ENCODE measurements around the gene CEACAM3. TPM values are rescaled to one million over a fixed set of nuclear protein-coding genes. Genes with fewer than 3 reads are reported as not detected.

CEACAM3 gene
- polyA plus RNA-seq, 2 of the 4 experiments (the other 2 are of a cell fraction) = not detected

- ChIA-PET CTCF (interaction anchor here (0.9 to 18.4 kb wide), 11 partner anchors 11 to 213 kb away, joined by 3 to 428 read pairs (median 8); partner anchors contain the start of gene CEACAM3), POLR2A (interaction anchor here (0.7 kb wide), 1 partner anchor 49 kb away, joined by 3 read pairs; the partner anchor contains the start of gene RPS19)
- H3K4me3 ChIP-seq = no peak overlapping the region
- H3K4me1 ChIP-seq = no peaks in the 10 kb centered on the region
- DNase-seq (ENCODE audit: low read depth in 1 of 2, low spot score in 1 of 2) = no peak
- H3K4me2 ChIP-seq = no peak overlapping the region
- no peak overlapping the region for H3K27ac ChIP-seq
- no peak for TF ChIP-seq BCL3 (IDR thresholded peaks at IDR 0.05)
- H3K9me3 ChIP-seq = no peaks in the 10 kb centered on the region
- FAIRE-seq = no peak
- ATAC-seq = no peak
- WGBS (ENCODE audit: missing lambda C conversion rate) = 6% methylated on average over 4 of the region's 4 CpGs
Measured at GRCh38 chr19:41810301-41810700, 13.9 kb downstream of the CEACAM3 start.

DNA sequence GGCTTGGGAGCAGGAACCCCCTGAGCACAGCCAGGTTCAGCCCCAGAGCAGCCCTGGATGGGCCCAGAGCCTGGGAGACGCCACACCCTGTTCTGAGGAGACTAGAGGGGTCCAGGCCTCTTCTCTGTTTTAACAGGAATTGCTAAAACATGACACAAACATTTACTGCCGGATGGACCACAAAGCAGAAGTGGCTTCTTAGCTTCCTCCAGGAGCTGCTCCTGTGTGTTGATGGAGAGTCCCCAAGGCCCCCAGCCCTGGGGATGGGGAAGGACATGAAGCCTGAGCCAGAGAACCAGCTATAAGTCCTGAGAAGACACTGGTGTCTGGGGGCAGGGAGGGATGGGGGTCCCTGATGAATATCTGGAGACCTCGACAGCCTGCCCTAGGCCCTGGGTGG lies 14.6 kb downstream of the CEACAM3 start:
- H3K4me2 ChIP-seq = no peak overlapping the region
- DNase-seq (ENCODE audit: low read depth in 1 of 2, low spot score in 1 of 2) (no peak), FAIRE-seq (no peak), ATAC-seq (no peak)
- H3K27ac ChIP-seq = no peak overlapping the region
- H3K4me1 ChIP-seq = no peaks in the 10 kb centered on the region
- WGBS (ENCODE audit: missing lambda C conversion rate) = 44% methylated on average over 3 of the region's 3 CpGs
- H3K4me3 ChIP-seq = no peak overlapping the region
- no peak for TF ChIP-seq BHLHE40 (IDR thresholded peaks at IDR 0.05; ENCODE audit: low read depth, low read length)
- TF ChIP-seq HOXB5 (CRISPR knock-in tag; IDR thresholded peaks at IDR 0.05) = no peak
- TF ChIP-seq EHMT2 (IDR thresholded peaks at IDR 0.05; ENCODE audit: low read depth) = no peak
- CTCF ChIA-PET = interaction anchor here (1.1 to 18.4 kb wide), 11 partner anchors 11 to 213 kb away, joined by 3 to 428 read pairs (median 8); partner anchors contain the start of gene CEACAM3
- no peaks in the 10 kb centered on the region for H3K9me3 ChIP-seq
- POLR2A ChIA-PET = no interaction called here

DNA sequence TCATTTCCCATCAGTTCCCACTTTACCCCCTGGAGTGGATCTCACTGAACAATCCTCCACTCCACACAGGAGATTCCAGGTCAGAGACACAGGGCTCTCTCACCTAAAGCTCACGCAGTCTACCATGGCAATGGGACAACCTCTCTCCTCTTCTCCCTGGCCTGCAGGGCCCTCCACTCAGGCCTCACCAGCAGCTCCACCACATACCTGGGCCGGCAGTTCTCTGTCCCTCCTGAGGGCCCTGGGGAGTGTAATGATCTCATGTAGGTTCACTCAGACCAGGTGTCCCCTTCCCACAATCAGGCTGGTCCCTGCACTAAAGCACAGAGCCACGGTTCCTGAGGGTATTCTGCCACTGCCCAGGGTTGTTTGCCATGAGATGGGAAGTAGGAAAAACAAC lies 15.6 kb downstream of the CEACAM3 start:
- H3K4me3 ChIP-seq = no peak overlapping the region
- no peak overlapping the region for H3K27ac ChIP-seq
- H3K4me1 ChIP-seq = no peaks in the 10 kb centered on the region
- DNase-seq (ENCODE audit: low read depth in 1 of 2, low spot score in 1 of 2) = no peak
- TF ChIP-seq GATA3 (IDR thresholded peaks at IDR 0.05; ENCODE audit: borderline replicate concordance) = no peak
- no peak for TF ChIP-seq RCOR1 (IDR thresholded peaks at IDR 0.05; ENCODE audit: low read depth, low read length)
- TF ChIP-seq EHMT2 (IDR thresholded peaks at IDR 0.05; ENCODE audit: low read depth) = no peak
- TF ChIP-seq RNF2 (IDR thresholded peaks at IDR 0.05; ENCODE audit: borderline replicate concordance, low read depth) = no peak
- no peak for TF ChIP-seq CBX2 (IDR thresholded peaks at IDR 0.05; ENCODE audit: borderline replicate concordance, low read depth)
- no peak for TF ChIP-seq FOXS1 (CRISPR knock-in tag; IDR thresholded peaks at IDR 0.05)
- TF ChIP-seq MYC (IDR thresholded peaks at IDR 0.05; ENCODE audit: borderline replicate concordance, low read length) = no peak
- TF ChIP-seq ZSCAN20 (CRISPR knock-in tag; IDR thresholded peaks at IDR 0.05) = no peak
- no peak for TF ChIP-seq HOXB5 (CRISPR knock-in tag; IDR thresholded peaks at IDR 0.05)
- TF ChIP-seq EP300 (IDR thresholded peaks at IDR 0.05) = no peak
- TF ChIP-seq, protein P1, sequence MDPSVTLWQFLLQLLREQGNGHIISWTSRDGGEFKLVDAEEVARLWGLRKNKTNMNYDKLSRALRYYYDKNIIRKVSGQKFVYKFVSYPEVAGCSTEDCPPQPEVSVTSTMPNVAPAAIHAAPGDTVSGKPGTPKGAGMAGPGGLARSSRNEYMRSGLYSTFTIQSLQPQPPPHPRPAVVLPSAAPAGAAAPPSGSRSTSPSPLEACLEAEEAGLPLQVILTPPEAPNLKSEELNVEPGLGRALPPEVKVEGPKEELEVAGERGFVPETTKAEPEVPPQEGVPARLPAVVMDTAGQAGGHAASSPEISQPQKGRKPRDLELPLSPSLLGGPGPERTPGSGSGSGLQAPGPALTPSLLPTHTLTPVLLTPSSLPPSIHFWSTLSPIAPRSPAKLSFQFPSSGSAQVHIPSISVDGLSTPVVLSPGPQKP (IDR thresholded peaks at IDR 0.05; ENCODE audit: low read depth, low read length) = no peak
- TF ChIP-seq ZNF302 (CRISPR knock-in tag; IDR thresholded peaks at IDR 0.05) = no peak
- no peak for TF ChIP-seq HOXA7 (CRISPR knock-in tag; IDR thresholded peaks at IDR 0.05)
- no peak for TF ChIP-seq JUNB (IDR thresholded peaks at IDR 0.05)
- TF ChIP-seq JUN (IDR thresholded peaks at IDR 0.05) = no peak
- POLR2A ChIA-PET = no interaction called here
- no peak for FAIRE-seq
- 27% methylated on average over 3 of the region's 3 CpGs for WGBS (ENCODE audit: missing lambda C conversion rate)
- CTCF ChIA-PET = interaction anchor here (1.3 to 18.4 kb wide), 8 partner anchors 10 to 170 kb away, joined by 3 to 428 read pairs (median 13); partner anchors contain the start of genes CEACAM3 and CEACAM6
- ATAC-seq = no peak
- no peak overlapping the region for H3K4me2 ChIP-seq
- no peaks in the 10 kb centered on the region for H3K9me3 ChIP-seq

DNA sequence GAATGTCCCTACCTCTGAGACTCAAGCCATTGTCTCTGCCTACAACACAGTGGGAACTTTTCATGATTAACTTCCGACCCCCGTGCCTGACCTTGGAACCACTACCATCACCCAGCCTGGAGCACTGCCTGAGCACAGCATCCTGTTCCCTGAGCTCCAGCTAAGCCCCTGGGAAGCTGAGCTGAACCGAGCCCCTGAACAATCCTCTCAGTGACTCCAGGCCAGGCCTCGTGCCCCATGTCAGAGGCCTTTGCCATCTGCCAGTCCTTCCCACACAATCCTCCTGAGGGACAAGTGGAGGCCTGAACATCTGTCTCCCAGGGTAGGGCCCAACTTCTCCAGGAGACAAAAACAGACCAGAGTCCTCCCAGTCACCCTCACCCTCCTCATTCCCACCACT lies 17.5 kb downstream of the CEACAM3 start:
- CTCF ChIA-PET = interaction anchor here (1.0 to 18.4 kb wide), 8 partner anchors 8 to 184 kb away, joined by 3 to 428 read pairs (median 8); partner anchors contain the start of genes CEACAM3 and CEACAM6
- POLR2A ChIA-PET = no interaction called here
- H3K27ac ChIP-seq = no peak overlapping the region
- WGBS (ENCODE audit: missing lambda C conversion rate) = 17% methylated on average over 4 of the region's 4 CpGs
- H3K9me3 ChIP-seq = no peaks in the 10 kb centered on the region
- TF ChIP-seq CBX2 (IDR thresholded peaks at IDR 0.05; ENCODE audit: borderline replicate concordance, low read depth) (no peak), KDM1A (IDR thresholded peaks at IDR 0.05; ENCODE audit: low read depth) (no peak), EHMT2 (IDR thresholded peaks at IDR 0.05; ENCODE audit: low read depth) (no peak), POLR2AphosphoS2 (conservative IDR thresholded peaks at IDR 0.05; ENCODE audit: low read length) (no peak), RCOR1 (IDR thresholded peaks at IDR 0.05; ENCODE audit: low read depth, low read length) (no peak), POLR2A (IDR thresholded peaks at IDR 0.05; ENCODE audit: low read length) (no peak), CEBPB (IDR thresholded peaks at IDR 0.05) (no peak), SREBF2 (IDR thresholded peaks at IDR 0.05) (no peak), CHD4 (IDR thresholded peaks at IDR 0.05; ENCODE audit: borderline replicate concordance) (no peak), HOXB5 (CRISPR knock-in tag; IDR thresholded peaks at IDR 0.05) (no peak), EHF (CRISPR knock-in tag; IDR thresholded peaks at IDR 0.05) (no peak), MYC (IDR thresholded peaks at IDR 0.05; ENCODE audit: borderline replicate concordance, low read length) (no peak), GATA3 (IDR thresholded peaks at IDR 0.05; ENCODE audit: borderline replicate concordance) (no peak), PHF8 (IDR thresholded peaks at IDR 0.05; ENCODE audit: borderline replicate concordance, low read depth) (no peak), ESRRA (IDR thresholded peaks at IDR 0.05; ENCODE audit: borderline replicate concordance, low read length) (no peak), JUN (IDR thresholded peaks at IDR 0.05) (no peak), SMC3 (IDR thresholded peaks at IDR 0.05) (no peak), ZC3H11A (IDR thresholded peaks at IDR 0.05) (no peak), MAX (IDR thresholded peaks at IDR 0.05) (no peak)
- TF ChIP-seq, protein P2, sequence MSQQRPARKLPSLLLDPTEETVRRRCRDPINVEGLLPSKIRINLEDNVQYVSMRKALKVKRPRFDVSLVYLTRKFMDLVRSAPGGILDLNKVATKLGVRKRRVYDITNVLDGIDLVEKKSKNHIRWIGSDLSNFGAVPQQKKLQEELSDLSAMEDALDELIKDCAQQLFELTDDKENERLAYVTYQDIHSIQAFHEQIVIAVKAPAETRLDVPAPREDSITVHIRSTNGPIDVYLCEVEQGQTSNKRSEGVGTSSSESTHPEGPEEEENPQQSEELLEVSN (IDR thresholded peaks at IDR 0.05; ENCODE audit: borderline replicate concordance, low read depth) = no peak
- H3K4me1 ChIP-seq = no peaks in the 10 kb centered on the region
- no peak overlapping the region for H3K4me2 ChIP-seq
- no peak; a peak in 1 of 6 replicates for ATAC-seq
- FAIRE-seq = no peak
- DNase-seq (ENCODE audit: low read depth in 1 of 2, low spot score in 1 of 2) = no peak
- no peak overlapping the region for H3K4me3 ChIP-seq

Data from A549 (cell line).